ENCODE data around the gene FOXL3.

- TF ChIP-seq POLR2AphosphoS5 (IDR thresholded peaks at IDR 0.05; ENCODE audit: low read depth) (no peak), CTCF (conservative IDR thresholded peaks at IDR 0.05; ENCODE audit: low read depth in 2 of 2) (no peak), STAT1 (IDR thresholded peaks at IDR 0.05; ENCODE audit: unreplicated experiment) (no peak), EZH2phosphoT487 (IDR thresholded peaks at IDR 0.05; ENCODE audit: unreplicated experiment) (no peak), EZH2 (IDR thresholded peaks at IDR 0.05; ENCODE audit: low read depth, unreplicated experiment) (no peak), CREB1 (CRISPR knock-in tag; IDR thresholded peaks at IDR 0.05; ENCODE audit: low read depth) (no peak)
- TF ChIP-seq, protein P1, sequence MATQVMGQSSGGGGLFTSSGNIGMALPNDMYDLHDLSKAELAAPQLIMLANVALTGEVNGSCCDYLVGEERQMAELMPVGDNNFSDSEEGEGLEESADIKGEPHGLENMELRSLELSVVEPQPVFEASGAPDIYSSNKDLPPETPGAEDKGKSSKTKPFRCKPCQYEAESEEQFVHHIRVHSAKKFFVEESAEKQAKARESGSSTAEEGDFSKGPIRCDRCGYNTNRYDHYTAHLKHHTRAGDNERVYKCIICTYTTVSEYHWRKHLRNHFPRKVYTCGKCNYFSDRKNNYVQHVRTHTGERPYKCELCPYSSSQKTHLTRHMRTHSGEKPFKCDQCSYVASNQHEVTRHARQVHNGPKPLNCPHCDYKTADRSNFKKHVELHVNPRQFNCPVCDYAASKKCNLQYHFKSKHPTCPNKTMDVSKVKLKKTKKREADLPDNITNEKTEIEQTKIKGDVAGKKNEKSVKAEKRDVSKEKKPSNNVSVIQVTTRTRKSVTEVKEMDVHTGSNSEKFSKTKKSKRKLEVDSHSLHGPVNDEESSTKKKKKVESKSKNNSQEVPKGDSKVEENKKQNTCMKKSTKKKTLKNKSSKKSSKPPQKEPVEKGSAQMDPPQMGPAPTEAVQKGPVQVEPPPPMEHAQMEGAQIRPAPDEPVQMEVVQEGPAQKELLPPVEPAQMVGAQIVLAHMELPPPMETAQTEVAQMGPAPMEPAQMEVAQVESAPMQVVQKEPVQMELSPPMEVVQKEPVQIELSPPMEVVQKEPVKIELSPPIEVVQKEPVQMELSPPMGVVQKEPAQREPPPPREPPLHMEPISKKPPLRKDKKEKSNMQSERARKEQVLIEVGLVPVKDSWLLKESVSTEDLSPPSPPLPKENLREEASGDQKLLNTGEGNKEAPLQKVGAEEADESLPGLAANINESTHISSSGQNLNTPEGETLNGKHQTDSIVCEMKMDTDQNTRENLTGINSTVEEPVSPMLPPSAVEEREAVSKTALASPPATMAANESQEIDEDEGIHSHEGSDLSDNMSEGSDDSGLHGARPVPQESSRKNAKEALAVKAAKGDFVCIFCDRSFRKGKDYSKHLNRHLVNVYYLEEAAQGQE (IDR thresholded peaks at IDR 0.05; ENCODE audit: unreplicated experiment) = no peak
Measured at GRCh38 chr7:265998-266850, 23.7 kb upstream of the FOXL3 start.

Data from GM23338 (cell line).